Measurements from ENCODE around the gene BBS12.

The BBS12 gene

DNA sequence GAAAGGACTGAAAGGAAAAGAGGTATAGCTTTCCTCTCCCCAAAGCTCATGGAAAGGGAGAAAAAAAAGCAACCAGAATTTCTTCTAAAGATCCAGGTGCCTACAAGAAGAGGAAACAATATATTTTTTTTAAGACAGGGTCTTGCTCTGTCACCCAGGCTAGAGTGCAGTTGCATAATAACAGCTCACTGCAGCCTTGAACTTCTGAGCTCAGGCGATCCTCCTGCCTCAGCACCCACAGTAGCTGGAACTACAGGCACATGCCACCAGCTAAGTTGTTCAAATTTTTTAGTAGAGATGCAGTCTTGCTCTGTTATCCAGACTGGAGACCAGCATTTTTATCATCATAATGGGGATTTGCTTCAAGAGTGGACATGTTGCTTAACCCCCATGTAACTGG is 30.5 kb upstream of the BBS12 start:
- no peaks in the 10 kb centered on the region for H3K27me3 ChIP-seq (ENCODE audit: control insufficient read depth, insufficient read depth, low read length)
- no peak overlapping the region for H3K4me3 ChIP-seq (ENCODE audit: low read depth, low read length)
- H3K9me3 ChIP-seq (ENCODE audit: control insufficient read depth, insufficient read depth, low read depth, low read length) = no peaks in the 10 kb centered on the region
- H3K9ac ChIP-seq (ENCODE audit: low read length) = no peak overlapping the region
- H3K27ac ChIP-seq (ENCODE audit: low read depth, low read length) = no peak overlapping the region
- H3K4me1 ChIP-seq (ENCODE audit: control insufficient read depth, insufficient read depth, low read length) = peaks cover 6% of the 10 kb centered on the region; the same call in 1 of the 2 replicates
- H3K36me3 ChIP-seq (ENCODE audit: control insufficient read depth, insufficient read depth, low read length) = no peaks in the 10 kb centered on the region

DNA sequence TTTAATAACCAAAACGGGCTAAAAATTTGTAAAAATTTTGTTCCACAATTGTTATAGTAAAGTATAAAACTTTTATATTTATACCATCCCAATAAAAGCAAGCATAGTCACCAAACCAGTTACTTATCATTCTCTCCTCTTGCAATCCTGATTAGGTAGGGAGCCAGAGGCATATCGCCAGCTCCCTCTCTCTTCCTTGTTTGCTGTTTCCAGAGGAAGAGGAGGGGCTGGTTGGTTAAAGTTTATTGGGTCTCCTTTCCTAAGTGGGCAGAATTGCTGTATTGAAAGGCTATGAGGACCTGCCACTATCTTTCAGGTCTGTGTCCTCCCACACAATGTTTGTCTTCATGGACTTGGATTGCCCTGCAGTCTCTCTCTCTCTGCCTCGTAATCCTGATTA is 29.6 kb upstream of the BBS12 start:
- Histone ChIP-seq H3K4me3 (ENCODE audit: low read depth, low read length) (no peak overlapping the region), H3K4me1 (ENCODE audit: control insufficient read depth, insufficient read depth, low read length) (no peaks in the 10 kb centered on the region), H3K9me3 (ENCODE audit: control insufficient read depth, insufficient read depth, low read depth, low read length) (no peaks in the 10 kb centered on the region), H3K27ac (ENCODE audit: low read depth, low read length) (no peak overlapping the region), H3K9ac (ENCODE audit: low read length) (no peak overlapping the region), H3K27me3 (ENCODE audit: control insufficient read depth, insufficient read depth, low read length) (no peaks in the 10 kb centered on the region), H3K36me3 (ENCODE audit: control insufficient read depth, insufficient read depth, low read length) (no peaks in the 10 kb centered on the region)

DNA sequence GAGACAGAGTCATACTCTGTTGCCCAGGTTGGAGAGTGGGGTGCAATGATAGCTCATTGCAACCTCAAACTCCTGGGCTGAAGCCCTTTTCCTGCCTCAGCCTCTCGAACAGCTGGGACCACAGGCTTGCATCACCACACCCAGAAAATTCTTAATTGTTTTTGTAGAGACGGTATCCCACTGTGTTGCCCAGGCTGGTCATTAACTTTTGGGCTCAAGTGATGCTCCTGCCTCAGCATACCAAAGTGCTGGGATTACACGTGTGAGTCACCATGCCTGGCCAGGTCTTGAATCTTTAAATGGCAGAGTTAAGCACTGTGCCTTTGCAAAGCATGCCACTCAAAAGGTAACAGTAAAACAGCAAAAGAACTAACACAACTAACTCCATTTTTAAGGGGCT is 28.6 kb upstream of the BBS12 start:
- no peak overlapping the region for H3K4me3 ChIP-seq (ENCODE audit: low read depth, low read length)
- no peaks in the 10 kb centered on the region for H3K36me3 ChIP-seq (ENCODE audit: control insufficient read depth, insufficient read depth, low read length)
- H3K27ac ChIP-seq (ENCODE audit: low read depth, low read length) = no peak overlapping the region
- H3K9me3 ChIP-seq (ENCODE audit: control insufficient read depth, insufficient read depth, low read depth, low read length) = no peaks in the 10 kb centered on the region
- no peaks in the 10 kb centered on the region for H3K4me1 ChIP-seq (ENCODE audit: control insufficient read depth, insufficient read depth, low read length)
- H3K9ac ChIP-seq (ENCODE audit: low read length) = no peak overlapping the region
- no peaks in the 10 kb centered on the region for H3K27me3 ChIP-seq (ENCODE audit: control insufficient read depth, insufficient read depth, low read length)

DNA sequence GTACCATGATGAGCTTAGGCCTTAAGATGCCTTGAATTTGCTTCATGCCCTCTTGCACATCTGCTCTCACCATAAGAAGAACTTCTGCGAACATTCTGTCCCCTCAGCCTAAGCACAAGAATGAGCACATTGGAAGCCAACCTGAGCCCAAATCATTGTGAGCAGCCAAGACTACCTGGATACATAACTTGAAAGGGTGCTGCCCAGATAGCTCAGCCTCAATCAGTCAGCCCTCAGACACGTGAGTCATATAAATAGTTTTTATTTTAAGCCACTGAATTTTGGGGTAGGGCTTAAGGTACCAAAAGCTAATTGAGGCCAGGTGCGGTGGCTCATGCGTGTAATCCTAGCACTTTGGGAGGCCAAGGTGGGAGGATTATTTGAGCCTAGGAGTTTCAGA is 27.5 kb upstream of the BBS12 start:
- Histone ChIP-seq H3K27ac (ENCODE audit: low read depth, low read length) (no peak overlapping the region), H3K36me3 (ENCODE audit: control insufficient read depth, insufficient read depth, low read length) (no peaks in the 10 kb centered on the region), H3K4me3 (ENCODE audit: low read depth, low read length) (no peak overlapping the region), H3K4me1 (ENCODE audit: control insufficient read depth, insufficient read depth, low read length) (no peaks in the 10 kb centered on the region), H3K9ac (ENCODE audit: low read length) (no peak overlapping the region), H3K27me3 (ENCODE audit: control insufficient read depth, insufficient read depth, low read length) (no peaks in the 10 kb centered on the region), H3K9me3 (ENCODE audit: control insufficient read depth, insufficient read depth, low read depth, low read length) (no peaks in the 10 kb centered on the region)

DNA sequence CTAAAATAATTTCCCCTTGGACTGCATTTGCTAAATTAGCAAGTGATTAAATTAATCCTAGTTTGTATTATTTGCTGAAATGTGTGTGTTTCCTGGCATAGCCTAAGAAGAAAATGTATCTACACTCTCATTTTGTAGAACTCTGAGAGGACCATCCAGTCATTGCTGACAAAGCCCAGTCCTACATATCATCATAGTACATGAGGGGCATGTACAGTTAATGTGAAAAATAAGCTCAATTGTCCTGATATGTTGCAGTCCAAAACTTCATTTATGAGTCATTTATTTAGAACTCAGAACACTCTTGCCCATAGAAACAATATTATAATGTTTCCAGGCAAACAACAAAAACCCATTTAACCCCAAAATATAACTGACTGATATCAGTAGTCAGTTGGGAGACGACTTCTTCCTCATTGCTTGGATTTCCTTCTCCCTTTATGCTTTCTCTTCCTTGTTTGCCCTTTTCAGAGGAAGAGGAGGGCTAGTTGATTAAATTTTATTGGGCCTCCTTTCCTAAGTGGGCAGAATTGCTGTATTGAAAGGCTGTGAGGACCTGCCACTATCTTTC is 26.9 kb upstream of the BBS12 start:
- Histone ChIP-seq H3K9me3 (ENCODE audit: control insufficient read depth, insufficient read depth, low read depth, low read length) (no peaks in the 10 kb centered on the region), H3K36me3 (ENCODE audit: control insufficient read depth, insufficient read depth, low read length) (no peaks in the 10 kb centered on the region), H3K4me3 (ENCODE audit: low read depth, low read length) (no peak overlapping the region), H3K27me3 (ENCODE audit: control insufficient read depth, insufficient read depth, low read length) (no peaks in the 10 kb centered on the region), H3K27ac (ENCODE audit: low read depth, low read length) (no peak overlapping the region), H3K4me1 (ENCODE audit: control insufficient read depth, insufficient read depth, low read length) (no peaks in the 10 kb centered on the region), H3K9ac (ENCODE audit: low read length) (no peak overlapping the region)

DNA sequence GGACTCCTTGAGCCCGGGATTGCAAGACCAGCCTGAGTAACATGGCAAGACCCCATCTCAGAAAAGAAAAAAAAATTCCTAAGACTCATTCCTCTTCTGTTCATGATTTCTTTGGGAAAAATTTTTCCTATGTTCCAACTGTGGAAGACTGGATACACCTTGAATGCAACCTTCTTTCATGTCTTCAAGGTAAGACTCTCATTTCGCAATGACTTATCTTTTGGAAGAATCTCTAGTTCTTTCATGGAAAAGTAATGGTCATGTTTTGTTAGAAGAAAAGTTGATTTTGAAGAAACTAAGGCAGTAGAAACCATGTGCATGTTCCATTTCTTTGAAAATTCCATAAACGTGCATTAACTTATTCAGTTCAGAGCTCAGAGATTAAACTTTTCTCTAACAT is 26.0 kb upstream of the BBS12 start:
- Histone ChIP-seq H3K4me3 (ENCODE audit: low read depth, low read length) (no peak overlapping the region), H3K9me3 (ENCODE audit: control insufficient read depth, insufficient read depth, low read depth, low read length) (no peaks in the 10 kb centered on the region), H3K27ac (ENCODE audit: low read depth, low read length) (no peak overlapping the region), H3K4me1 (ENCODE audit: control insufficient read depth, insufficient read depth, low read length) (no peaks in the 10 kb centered on the region), H3K36me3 (ENCODE audit: control insufficient read depth, insufficient read depth, low read length) (no peaks in the 10 kb centered on the region), H3K27me3 (ENCODE audit: control insufficient read depth, insufficient read depth, low read length) (no peaks in the 10 kb centered on the region), H3K9ac (ENCODE audit: low read length) (no peak overlapping the region)

DNA sequence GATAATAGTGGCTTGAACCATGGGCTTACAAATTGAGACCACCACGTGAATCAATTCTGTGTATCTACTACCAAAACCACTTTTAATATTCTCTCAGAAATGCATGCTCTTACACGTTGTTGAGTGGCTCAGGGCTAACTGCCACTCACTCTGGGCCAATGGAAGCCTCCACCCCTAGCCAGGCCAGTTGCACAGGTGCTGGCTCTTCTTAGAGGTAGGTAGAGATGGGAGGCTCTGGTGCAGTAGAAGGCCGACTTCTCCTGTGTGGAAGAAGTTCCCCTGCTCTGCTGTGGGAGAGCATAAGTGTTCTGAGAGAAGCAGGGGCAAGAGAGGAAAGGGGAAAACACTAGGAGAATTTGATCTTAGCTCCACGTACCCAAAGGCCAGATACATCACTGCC is 25.0 kb upstream of the BBS12 start:
- no peaks in the 10 kb centered on the region for H3K4me1 ChIP-seq (ENCODE audit: control insufficient read depth, insufficient read depth, low read length)
- no peaks in the 10 kb centered on the region for H3K9me3 ChIP-seq (ENCODE audit: control insufficient read depth, insufficient read depth, low read depth, low read length)
- no peak overlapping the region for H3K27ac ChIP-seq (ENCODE audit: low read depth, low read length)
- H3K9ac ChIP-seq (ENCODE audit: low read length) = no peak overlapping the region
- no peaks in the 10 kb centered on the region for H3K36me3 ChIP-seq (ENCODE audit: control insufficient read depth, insufficient read depth, low read length)
- no peaks in the 10 kb centered on the region for H3K27me3 ChIP-seq (ENCODE audit: control insufficient read depth, insufficient read depth, low read length)
- H3K4me3 ChIP-seq (ENCODE audit: low read depth, low read length) = no peak overlapping the region

DNA sequence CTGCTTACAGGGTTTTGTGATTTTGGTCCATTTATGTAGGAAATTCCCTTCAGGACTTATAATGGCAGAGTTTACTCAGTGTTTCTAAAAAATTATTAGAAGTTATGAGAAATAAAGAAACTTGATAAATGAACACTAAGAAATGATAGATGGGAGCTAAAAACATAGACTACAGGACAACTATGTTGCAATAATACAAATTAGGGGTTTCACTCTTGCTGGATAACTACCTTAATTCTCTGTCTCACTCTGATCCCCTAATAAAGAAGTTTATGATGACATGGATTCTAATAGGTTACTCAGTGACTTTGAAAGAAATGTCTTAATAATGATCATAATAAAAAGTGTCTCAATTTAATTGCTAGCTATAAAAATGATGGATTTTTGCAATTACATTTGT is 23.3 kb upstream of the BBS12 start:
- no peaks in the 10 kb centered on the region for H3K36me3 ChIP-seq (ENCODE audit: control insufficient read depth, insufficient read depth, low read length)
- no peak overlapping the region for H3K27ac ChIP-seq (ENCODE audit: low read depth, low read length)
- no peaks in the 10 kb centered on the region for H3K27me3 ChIP-seq (ENCODE audit: control insufficient read depth, insufficient read depth, low read length)
- H3K4me1 ChIP-seq (ENCODE audit: control insufficient read depth, insufficient read depth, low read length) = no peaks in the 10 kb centered on the region
- no peak overlapping the region for H3K4me3 ChIP-seq (ENCODE audit: low read depth, low read length)
- no peak overlapping the region for H3K9ac ChIP-seq (ENCODE audit: low read length)
- H3K9me3 ChIP-seq (ENCODE audit: control insufficient read depth, insufficient read depth, low read depth, low read length) = no peaks in the 10 kb centered on the region

DNA sequence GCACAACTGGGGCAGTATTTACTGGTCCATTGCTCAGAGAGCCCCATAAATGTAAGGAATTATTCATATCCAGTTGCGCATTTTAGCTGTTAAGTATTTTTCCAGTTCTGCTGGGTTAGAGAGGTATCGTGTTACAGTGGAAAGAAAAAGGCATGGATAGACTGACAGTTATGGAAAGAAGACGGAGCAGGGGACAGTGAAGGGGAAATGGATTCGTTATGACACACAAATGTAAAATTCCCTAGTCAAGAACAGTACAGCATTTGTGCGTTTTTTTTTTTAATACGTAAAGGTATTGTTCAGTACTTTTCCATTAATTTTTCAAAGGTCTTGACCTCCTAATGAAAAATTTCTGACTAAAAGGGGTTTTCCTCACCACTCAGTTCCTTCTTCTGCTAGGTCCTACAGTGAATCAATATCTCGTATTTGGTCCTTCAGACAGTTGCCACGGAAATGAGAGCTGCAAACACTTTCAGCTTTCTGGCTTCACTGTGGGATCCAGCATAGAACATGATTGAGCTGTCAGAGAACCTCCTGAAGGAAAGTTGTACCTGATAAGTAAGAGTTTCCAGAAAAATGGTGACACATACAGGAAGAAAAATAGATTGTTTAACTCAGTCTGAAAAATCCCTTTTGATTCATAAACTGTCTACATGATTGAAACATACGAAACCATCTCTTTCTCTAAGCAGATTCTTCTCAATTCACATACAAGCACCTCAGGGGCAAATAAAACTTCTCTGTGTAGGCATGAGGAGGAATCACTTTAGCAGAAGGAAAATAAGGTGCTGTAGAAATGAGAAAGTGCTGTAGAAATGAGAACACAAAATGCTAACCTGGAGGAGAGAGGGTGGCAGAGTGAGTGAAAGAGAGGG is 21.8 kb upstream of the BBS12 start:
- Histone ChIP-seq H3K9me3 (ENCODE audit: control insufficient read depth, insufficient read depth, low read depth, low read length) (no peaks in the 10 kb centered on the region), H3K36me3 (ENCODE audit: control insufficient read depth, insufficient read depth, low read length) (no peaks in the 10 kb centered on the region), H3K27ac (ENCODE audit: low read depth, low read length) (no peak overlapping the region), H3K4me3 (ENCODE audit: low read depth, low read length) (no peak overlapping the region), H3K27me3 (ENCODE audit: control insufficient read depth, insufficient read depth, low read length) (no peaks in the 10 kb centered on the region), H3K9ac (ENCODE audit: low read length) (no peak overlapping the region), H3K4me1 (ENCODE audit: control insufficient read depth, insufficient read depth, low read length) (no peaks in the 10 kb centered on the region)

DNA sequence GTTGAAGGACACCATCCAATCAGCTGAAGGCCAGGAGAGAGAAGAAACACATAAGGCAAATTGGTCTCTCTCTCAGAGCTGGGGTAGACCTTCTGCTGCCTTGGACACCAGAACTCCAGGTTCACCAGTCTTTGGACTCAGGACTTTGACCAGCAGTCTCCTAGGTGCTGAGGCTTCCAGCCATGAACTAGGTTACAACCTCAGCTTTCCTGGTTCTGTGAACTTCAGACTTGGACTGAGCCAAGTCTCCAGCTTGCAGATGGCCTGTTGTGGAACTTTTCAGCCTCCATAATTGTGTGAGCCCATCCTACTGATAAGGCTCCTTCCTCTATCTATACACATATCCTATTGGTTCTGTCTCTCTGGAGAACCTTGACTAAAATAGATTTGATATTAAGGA is 20.6 kb upstream of the BBS12 start:
- Histone ChIP-seq H3K9ac (ENCODE audit: low read length) (no peak overlapping the region), H3K9me3 (ENCODE audit: control insufficient read depth, insufficient read depth, low read depth, low read length) (no peaks in the 10 kb centered on the region), H3K27me3 (ENCODE audit: control insufficient read depth, insufficient read depth, low read length) (no peaks in the 10 kb centered on the region), H3K36me3 (ENCODE audit: control insufficient read depth, insufficient read depth, low read length) (no peaks in the 10 kb centered on the region), H3K27ac (ENCODE audit: low read depth, low read length) (no peak overlapping the region), H3K4me3 (ENCODE audit: low read depth, low read length) (no peak overlapping the region), H3K4me1 (ENCODE audit: control insufficient read depth, insufficient read depth, low read length) (no peaks in the 10 kb centered on the region)

DNA sequence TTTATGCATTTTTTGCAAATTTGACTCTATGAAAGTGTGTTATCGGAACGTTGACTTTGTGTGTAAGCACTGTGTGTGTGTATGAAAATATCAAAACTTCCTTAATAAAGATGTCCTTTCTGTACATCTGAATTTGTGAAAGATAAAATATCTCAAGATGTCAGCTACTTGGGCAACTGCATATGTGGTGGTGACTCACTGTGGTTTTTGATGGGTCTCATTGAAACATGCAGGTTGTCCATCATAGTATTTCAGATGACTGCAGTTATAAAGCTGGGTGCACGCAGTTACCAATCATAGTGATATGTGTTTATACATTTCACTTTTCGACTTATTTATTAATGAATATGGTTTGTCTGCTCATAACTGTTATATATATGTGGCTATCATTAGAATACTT is 19.7 kb upstream of the BBS12 start:
- no peaks in the 10 kb centered on the region for H3K4me1 ChIP-seq (ENCODE audit: control insufficient read depth, insufficient read depth, low read length)

More for the DNA sequence above, 19.7 kb upstream of the BBS12 start:
- Histone ChIP-seq H3K36me3 (ENCODE audit: control insufficient read depth, insufficient read depth, low read length) (no peaks in the 10 kb centered on the region), H3K4me3 (ENCODE audit: low read depth, low read length) (no peak overlapping the region), H3K9me3 (ENCODE audit: control insufficient read depth, insufficient read depth, low read depth, low read length) (no peaks in the 10 kb centered on the region), H3K27ac (ENCODE audit: low read depth, low read length) (no peak overlapping the region), H3K9ac (ENCODE audit: low read length) (no peak overlapping the region), H3K27me3 (ENCODE audit: control insufficient read depth, insufficient read depth, low read length) (no peaks in the 10 kb centered on the region)
